Left cardiac atrium (tissue), 4 donors: ENCODE measurements around the gene MRPS18C. TPM values are rescaled to one million over a fixed set of nuclear protein-coding genes. Genes with fewer than 3 reads are reported as not detected.
"Not testable (repeated sequence)": the region's sequence is repeated elsewhere in the genome, so short reads cannot be mapped to it uniquely, and the experiment has no call there.

Experiments used
- ATAC-seq, 2 donors: fragments of 200-7000 bp; cut with Tn5 transposase; one replicate each; pipeline ENCODE4 v1.9.1; 2020; ENCODE audit warnings: mild to moderate bottlenecking in 2 of 2, moderate library complexity in 2 of 2
- DNase-seq: peaks from one replicate; pipeline ENCODE4 v3.0.0-alpha.2; 2020
- intact Hi-C, 2 donors: fragments of 100-400 bp; cut with DNase I; formaldehyde crosslinking; loops; one replicate each; pipeline versions ENCODE4 v1.14.1 to v1.15.1; 2022 to 2023
- total RNA-seq, 2 donors: library from RNA; stranded (reverse); fragmentation: NEBNext Ultra II Directional; extraction: Animal tissue kit (Norgen Biotek cat#: 25700); gene quantifications; one replicate each; pipeline ENCODE4 v1.2.1, GENCODE V29; 2021
- donor health status: DM: no; HTN: yes; CAD: no.
- donor health status: DM: no; HTN: yes; CAD: no; lungs with severe emphysema.
- donor health status: DM: yes; HTN: yes; CAD: no.
- donor health status: Dilated cardiomyopathy.

MRPS18C gene
- total RNA-seq, 2 donors from 2014 or later = 53.0 to 59.7 TPM

GRCh38 chr4:83490876-83491450, 35.1 kb downstream of the MRPS18C start:
- intact Hi-C loops = no loop called here
- ATAC-seq (no peak), DNase-seq (no peak)

- DNase-seq, intact Hi-C loops, ATAC-seq: not testable (repeated sequence)
These were observed 40.4 kb downstream of the MRPS18C start for GRCh38 chr4:83496085-83496917.

DNA sequence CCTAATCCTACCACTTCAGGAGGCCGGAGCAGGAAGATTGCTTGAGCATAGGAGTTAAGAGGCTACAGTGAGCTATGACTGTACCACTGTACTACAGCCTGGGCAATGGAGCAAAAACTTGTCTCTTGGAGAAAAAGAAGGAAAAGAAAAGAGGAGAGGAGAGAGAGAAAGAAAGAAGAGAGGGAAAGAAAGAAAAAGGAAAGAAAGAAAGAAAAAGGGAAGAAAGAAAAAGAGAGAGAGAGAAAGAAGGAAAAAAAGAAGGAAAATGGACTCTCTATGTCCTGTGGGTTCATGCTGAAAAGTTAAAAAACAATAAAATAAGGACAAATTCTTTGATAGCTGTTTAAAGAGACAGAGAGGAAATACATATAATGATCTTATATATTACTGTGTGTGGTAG, 42.3 kb downstream of the MRPS18C start:
- ATAC-seq (no peak), DNase-seq (no peak)
- intact Hi-C loops = no loop called here

GRCh38 chr4:83501671-83502070, 45.8 kb downstream of the MRPS18C start:
- intact Hi-C loops, ATAC-seq, DNase-seq: not testable (repeated sequence)

- intact Hi-C loops = no loop called here
- ATAC-seq = no peak
- no peak for DNase-seq
These were observed 48.1 kb downstream of the MRPS18C start for GRCh38 chr4:83503974-83504373.

DNA sequence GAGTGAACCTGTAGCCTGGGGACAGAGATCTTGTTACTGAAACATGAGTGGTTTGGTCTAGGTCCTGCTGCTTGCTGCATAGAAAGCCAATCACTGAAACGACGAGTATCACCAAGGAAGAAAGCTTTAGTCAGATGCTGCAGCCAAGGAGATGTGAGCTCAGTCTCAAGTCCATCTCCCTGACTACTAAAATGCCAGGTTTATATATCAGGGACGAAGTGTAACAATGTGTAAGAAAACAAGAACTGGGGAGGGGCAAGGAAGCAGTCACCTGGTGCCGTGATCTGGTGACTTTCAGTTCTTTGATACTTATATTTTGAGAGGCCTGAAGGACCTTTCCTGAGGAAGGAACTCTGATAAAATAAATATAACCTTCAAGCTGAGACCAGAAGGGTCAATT, 48.6 kb downstream of the MRPS18C start:
- ATAC-seq = no peak
- DNase-seq = no peak
- intact Hi-C loops = no loop called here

DNA sequence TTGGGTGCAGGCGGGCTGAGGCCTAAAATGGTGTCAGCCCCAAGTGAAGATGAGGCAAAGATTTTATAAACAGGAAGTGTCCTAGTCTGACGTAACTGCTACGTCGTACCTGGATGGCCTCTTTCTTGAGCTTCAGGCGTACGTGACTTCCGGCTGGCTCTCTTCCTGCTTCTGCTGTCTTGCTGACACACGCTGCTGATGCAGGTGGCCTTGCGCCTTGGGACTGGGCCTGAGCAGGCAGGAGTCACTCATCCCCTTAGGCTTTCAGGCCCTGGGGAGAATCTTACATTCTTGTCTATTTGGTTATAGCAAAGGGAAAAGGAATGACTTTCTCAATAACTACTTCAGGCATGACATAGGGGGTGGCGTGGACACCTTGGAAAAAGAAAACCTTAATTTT, 49.1 kb downstream of the MRPS18C start:
- DNase-seq (no peak), ATAC-seq (no peak)
- intact Hi-C loops = loop anchor here in 1 of 2 donors (5.0 kb wide), 1 partner anchor 132 kb away; no protein-coding TSS in a partner anchor

DNA sequence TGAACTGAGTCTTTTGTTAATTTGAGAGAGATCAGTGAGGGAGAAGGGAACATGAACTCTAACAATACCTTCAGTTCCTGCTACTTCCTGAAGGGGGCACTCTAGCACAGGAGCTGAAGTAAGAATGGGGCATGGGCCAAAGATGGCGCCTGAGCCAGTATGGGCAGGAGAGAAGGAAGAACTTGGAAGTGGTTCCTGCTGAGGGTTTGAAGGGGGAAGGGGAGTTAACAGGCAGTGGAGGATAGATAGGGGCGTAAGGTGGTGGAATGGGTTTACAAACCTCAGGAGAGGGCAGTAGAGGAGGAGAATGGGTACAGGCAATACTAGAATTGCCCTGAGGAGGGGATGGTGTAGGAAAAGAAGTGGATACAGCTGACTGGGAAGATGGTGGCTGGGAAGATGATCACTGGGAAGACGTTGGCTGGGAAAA, 53.3 kb downstream of the MRPS18C start:
- ATAC-seq (peak; percentile 55 to 57), DNase-seq (peak; percentile 56)
- intact Hi-C loops = loop anchor here (2.0 to 5.0 kb wide), 2 partner anchors 128 to 130 kb away; no protein-coding TSS in a partner anchor

DNA sequence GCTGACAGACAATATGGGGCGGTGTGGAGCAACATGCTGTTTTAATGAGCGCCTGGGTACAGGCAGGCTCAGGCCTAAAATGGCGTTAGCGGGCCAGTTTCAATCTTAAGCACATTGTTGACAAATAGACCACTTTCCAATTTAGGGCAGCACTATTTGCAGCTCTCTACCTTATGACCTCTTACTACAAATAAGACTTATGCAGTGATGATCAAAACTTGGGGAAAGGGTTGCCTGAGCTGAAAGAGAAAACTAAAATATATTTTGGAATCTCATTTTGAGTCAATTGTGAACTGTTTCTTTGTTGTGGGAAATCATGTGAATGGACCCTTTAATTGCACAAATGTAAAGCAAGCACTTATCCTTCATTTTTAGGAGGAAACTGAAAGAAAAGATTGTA, 54.6 kb downstream of the MRPS18C start:
- intact Hi-C loops = no loop called here
- ATAC-seq = no peak
- DNase-seq = no peak

Other genes with a start within 250 kb of the MRPS18C start
- gene COQ2, start 171.3 kb upstream of the MRPS18C start, total RNA-seq = 10 to 100 TPM; 15.7 to 17.2 TPM
- gene HPSE, start 121.2 kb upstream of the MRPS18C start, total RNA-seq = 1 to 10 TPM; 2.3 to 3.9 TPM
- gene HELQ, start 235 bp upstream of the MRPS18C start, total RNA-seq = 10 to 100 TPM; 13.0 to 15.5 TPM
- gene ABRAXAS1, start 29.0 kb downstream of the MRPS18C start, total RNA-seq = 1 to 10 TPM; 6.1 to 6.3 TPM
- gene GPAT3, start 80.0 kb downstream of the MRPS18C start, total RNA-seq = 10 to 100 TPM; 34.0 to 39.0 TPM